ENCODE results near the gene MRAS.

DNA sequence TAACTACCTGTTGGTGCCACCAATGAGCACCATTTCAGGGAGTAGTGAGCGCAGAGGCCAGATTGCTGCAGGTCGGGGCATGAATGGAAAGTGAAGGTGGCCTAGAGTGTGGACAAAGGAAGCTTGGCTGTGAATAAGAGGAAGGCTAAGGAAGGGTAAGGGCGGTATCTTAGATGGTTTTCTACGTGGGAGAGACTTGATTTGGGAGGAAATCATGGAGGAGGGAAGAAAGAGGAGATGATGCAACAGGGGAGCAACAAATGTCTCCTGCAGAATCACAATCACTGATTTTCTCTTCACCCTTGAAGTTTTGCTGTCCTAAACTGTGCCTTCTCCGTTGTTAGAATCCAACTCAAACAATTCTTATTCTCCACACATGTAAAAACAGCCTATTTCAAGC is 40.5 kb upstream of the MRAS start:
- TF ChIP-seq, protein P1, sequence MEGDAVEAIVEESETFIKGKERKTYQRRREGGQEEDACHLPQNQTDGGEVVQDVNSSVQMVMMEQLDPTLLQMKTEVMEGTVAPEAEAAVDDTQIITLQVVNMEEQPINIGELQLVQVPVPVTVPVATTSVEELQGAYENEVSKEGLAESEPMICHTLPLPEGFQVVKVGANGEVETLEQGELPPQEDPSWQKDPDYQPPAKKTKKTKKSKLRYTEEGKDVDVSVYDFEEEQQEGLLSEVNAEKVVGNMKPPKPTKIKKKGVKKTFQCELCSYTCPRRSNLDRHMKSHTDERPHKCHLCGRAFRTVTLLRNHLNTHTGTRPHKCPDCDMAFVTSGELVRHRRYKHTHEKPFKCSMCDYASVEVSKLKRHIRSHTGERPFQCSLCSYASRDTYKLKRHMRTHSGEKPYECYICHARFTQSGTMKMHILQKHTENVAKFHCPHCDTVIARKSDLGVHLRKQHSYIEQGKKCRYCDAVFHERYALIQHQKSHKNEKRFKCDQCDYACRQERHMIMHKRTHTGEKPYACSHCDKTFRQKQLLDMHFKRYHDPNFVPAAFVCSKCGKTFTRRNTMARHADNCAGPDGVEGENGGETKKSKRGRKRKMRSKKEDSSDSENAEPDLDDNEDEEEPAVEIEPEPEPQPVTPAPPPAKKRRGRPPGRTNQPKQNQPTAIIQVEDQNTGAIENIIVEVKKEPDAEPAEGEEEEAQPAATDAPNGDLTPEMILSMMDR (IDR thresholded peaks at IDR 0.05): no peak
- TF ChIP-seq POLR2A (IDR thresholded peaks at IDR 0.05): no peak

Data from testis (tissue), 2 donors.